H9 (cell line): ENCODE data around the gene SPNS3. TPM values are rescaled to one million over a fixed set of nuclear protein-coding genes. Genes with fewer than 3 reads are reported as not detected.
A peak's percentile ranks its signal among the peaks of the same experiment; 100 is the strongest.

ENCODE experiments used
- DNase-seq: peaks from one replicate; pipeline ENCODE4 v3.0.0-alpha.2; 2017
- H2AFZ ChIP-seq: one replicate; pipeline ENCODE4 v1.6.1; 2013; ENCODE audit warnings: mild to moderate bottlenecking, low read length, control low read depth, moderate library complexity
- H2AK5ac ChIP-seq: 2 replicates; pipeline ENCODE4 v1.6.1; 2013; ENCODE audit warnings: low read length, control low read depth, mixed read lengths; ENCODE audit not compliant: insufficient read length
- H2BK120ac ChIP-seq: one replicate; pipeline ENCODE4 v1.6.1; 2013; ENCODE audit warnings: low read depth, mild to moderate bottlenecking, low read length, control low read depth, inconsistent platforms; ENCODE audit not compliant: poor library complexity, severe bottlenecking
- H2BK12ac ChIP-seq: 2 replicates; pipeline ENCODE4 v1.6.1; 2013; ENCODE audit warnings: low read length, control low read depth, mixed read lengths, low read depth; ENCODE audit not compliant: insufficient read length
- H2BK15ac ChIP-seq: 2 replicates; pipeline ENCODE4 v1.6.1; 2013; ENCODE audit warnings: low read depth, low read length, control low read depth
- H2BK20ac ChIP-seq: one replicate; pipeline ENCODE4 v1.6.1; 2013; ENCODE audit warnings: low read depth, mild to moderate bottlenecking, low read length, control low read depth, inconsistent platforms; ENCODE audit not compliant: poor library complexity, severe bottlenecking
- H2BK5ac ChIP-seq: 2 replicates; pipeline ENCODE4 v1.6.1; 2013; ENCODE audit warnings: low read length, control low read depth, mixed read lengths; ENCODE audit not compliant: insufficient read length
- H3K14ac ChIP-seq: 2 replicates; pipeline ENCODE4 v1.6.1; 2013; ENCODE audit warnings: low read length, control low read depth; ENCODE audit not compliant: insufficient read depth
- H3K18ac ChIP-seq: 2 replicates; pipeline ENCODE4 v1.6.1; 2013; ENCODE audit warnings: low read depth, mild to moderate bottlenecking, mixed read lengths, low read length, control low read depth; ENCODE audit not compliant: insufficient read length
- H3K23ac ChIP-seq: 2 replicates; pipeline ENCODE4 v1.6.1; 2013; ENCODE audit warnings: low read length, control low read depth, mixed read lengths, low read depth; ENCODE audit not compliant: insufficient read length
- H3K23me2 ChIP-seq: 2 replicates; pipeline ENCODE4 v1.6.1; 2013; ENCODE audit warnings: low read depth, mild to moderate bottlenecking, mixed read lengths, low read length, control low read depth; ENCODE audit not compliant: insufficient read length, poor library complexity, severe bottlenecking
- H3K27ac ChIP-seq: 2 replicates; pipeline ENCODE4 v1.5.1; 2013; ENCODE audit warnings: low read length, control low read depth, mixed read lengths, low read depth; ENCODE audit not compliant: insufficient read length
- H3K27me3 ChIP-seq: 2 replicates; pipeline ENCODE4 v1.6.1; 2013; ENCODE audit warnings: low read length, control low read depth, inconsistent platforms; ENCODE audit not compliant: insufficient read depth
- H3K4ac ChIP-seq: 2 replicates; pipeline ENCODE4 v1.6.1; 2013; ENCODE audit warnings: low read depth, mild to moderate bottlenecking, control low read depth, inconsistent platforms, low read length, moderate library complexity
- H3K4me1 ChIP-seq: 2 replicates; pipeline ENCODE4 v1.6.1; 2013; ENCODE audit warnings: low read length, control low read depth, inconsistent platforms; ENCODE audit not compliant: insufficient read depth
- H3K4me2 ChIP-seq: 2 replicates; pipeline ENCODE4 v1.6.1; 2013; ENCODE audit warnings: low read length, control low read depth, mixed read lengths; ENCODE audit not compliant: insufficient read length, insufficient read depth
- H3K56ac ChIP-seq: 2 replicates; pipeline ENCODE4 v1.6.1; 2013; ENCODE audit warnings: low read depth, mild to moderate bottlenecking, mixed read lengths, low read length, control low read depth; ENCODE audit not compliant: insufficient read length
- H3K79me1 ChIP-seq: 2 replicates; pipeline ENCODE4 v1.6.1; 2013; ENCODE audit warnings: low read depth, mild to moderate bottlenecking, moderate library complexity, low read length, control low read depth, inconsistent platforms; ENCODE audit not compliant: insufficient read depth, poor library complexity, severe bottlenecking
- H3K79me2 ChIP-seq: 2 replicates; pipeline ENCODE4 v1.6.1; 2013; ENCODE audit warnings: low read length, control low read depth, inconsistent platforms; ENCODE audit not compliant: insufficient read depth
- H3K9ac ChIP-seq: 2 replicates; pipeline ENCODE4 v1.6.1; 2013; ENCODE audit warnings: low read length, control low read depth, mixed read lengths; ENCODE audit not compliant: insufficient read length; ENCODE audit errors: extremely low read depth
- H3K9me3 ChIP-seq: one replicate; pipeline ENCODE4 v1.6.1; 2013; ENCODE audit warnings: low read depth, low read length, inconsistent platforms; ENCODE audit not compliant: control insufficient read depth
- H3T11ph ChIP-seq: one replicate; pipeline ENCODE4 v1.6.1; 2013; ENCODE audit warnings: mild to moderate bottlenecking, low read length, control low read depth, inconsistent platforms
- H4K20me1 ChIP-seq: one replicate; pipeline ENCODE4 v1.6.1; 2013; ENCODE audit not compliant: control insufficient read depth, insufficient read length, insufficient read depth
- H4K5ac ChIP-seq: 2 replicates; pipeline ENCODE4 v1.6.1; 2013; ENCODE audit warnings: low read depth, mild to moderate bottlenecking, mixed read lengths, low read length, control low read depth; ENCODE audit not compliant: insufficient read length
- H4K8ac ChIP-seq: replicated peaks from 2 replicates; pipeline ENCODE4 v1.6.1; 2013; ENCODE audit warnings: low read length, control low read depth, mixed read lengths, low read depth; ENCODE audit not compliant: insufficient read length
- H4K91ac ChIP-seq: 2 replicates; pipeline ENCODE4 v1.6.1; 2013; ENCODE audit warnings: low read depth, mild to moderate bottlenecking, moderate library complexity, mixed read lengths, low read length, control low read depth; ENCODE audit not compliant: insufficient read length
- H3K27ac Mint-ChIP-seq, 3 experiments: 2 replicates in 2 of 3; 3 replicates in 1 of 3; pipeline ENCODE4 v1.8.0; 2020 to 2021; ENCODE audit warnings: mixed read lengths in 3 of 3, mild to moderate bottlenecking in 1 of 3, moderate library complexity in 1 of 3
- H3K27me3 Mint-ChIP-seq: 2 replicates; pipeline ENCODE4 v1.8.0; 2021; ENCODE audit warnings: low read depth, mild to moderate bottlenecking, moderate library complexity, mixed read lengths
- H3K36me3 Mint-ChIP-seq, 3 experiments: 2 replicates in 2 of 3; 3 replicates in 1 of 3; pipeline ENCODE4 v1.8.0; 2020 to 2021; ENCODE audit warnings: low read depth in 3 of 3, mixed read lengths in 3 of 3; ENCODE audit not compliant: insufficient read depth in 1 of 3
- H3K4me1 Mint-ChIP-seq, 2 experiments: 2 replicates each; pipeline ENCODE4 v1.8.0; 2020; ENCODE audit warnings: mixed read lengths in 2 of 2
- H3K4me3 Mint-ChIP-seq, 2 experiments: 2 replicates in 1 of 2; 3 replicates in 1 of 2; pipeline ENCODE4 v1.8.0; 2020 to 2021; ENCODE audit warnings: mild to moderate bottlenecking in 2 of 2, mixed read lengths in 2 of 2, moderate library complexity in 1 of 2
- H3K9me3 Mint-ChIP-seq, 2 experiments: 2 replicates in 1 of 2; 3 replicates in 1 of 2; pipeline ENCODE4 v1.8.0; 2020; ENCODE audit warnings: mild to moderate bottlenecking in 2 of 2, mixed read lengths in 2 of 2, moderate library complexity in 1 of 2
- WGBS: extraction: QIAGEN DNeasy Blood & Tissue Kit; methylation state at CpG from one replicate; pipeline ENCODE4 v1.1.7; 2013; ENCODE audit warnings: missing lambda C conversion rate, low lambda C conversion rate, mixed read lengths; ENCODE audit not compliant: insufficient read length; ENCODE audit errors: extremely low coverage; 5-methylcytosine and 5-hydroxymethylcytosine counted together
- total RNA-seq: library from RNA; stranded (reverse); gene quantifications from 2 replicates; pipeline ENCODE4 v1.2.1, GENCODE V29; 2021
- TF ChIP-seq, protein P1 (sequence below): fragments of 200-600 bp; sonication (generic); conservative IDR thresholded peaks from 3 replicates; pipeline ENCODE4 v1.8.0; 2021; ENCODE audit warnings: antibody characterized with exemption, mild to moderate bottlenecking

Gene SPNS3
- total RNA-seq, 1 experiment from 2014 or later = not detected

DNA sequence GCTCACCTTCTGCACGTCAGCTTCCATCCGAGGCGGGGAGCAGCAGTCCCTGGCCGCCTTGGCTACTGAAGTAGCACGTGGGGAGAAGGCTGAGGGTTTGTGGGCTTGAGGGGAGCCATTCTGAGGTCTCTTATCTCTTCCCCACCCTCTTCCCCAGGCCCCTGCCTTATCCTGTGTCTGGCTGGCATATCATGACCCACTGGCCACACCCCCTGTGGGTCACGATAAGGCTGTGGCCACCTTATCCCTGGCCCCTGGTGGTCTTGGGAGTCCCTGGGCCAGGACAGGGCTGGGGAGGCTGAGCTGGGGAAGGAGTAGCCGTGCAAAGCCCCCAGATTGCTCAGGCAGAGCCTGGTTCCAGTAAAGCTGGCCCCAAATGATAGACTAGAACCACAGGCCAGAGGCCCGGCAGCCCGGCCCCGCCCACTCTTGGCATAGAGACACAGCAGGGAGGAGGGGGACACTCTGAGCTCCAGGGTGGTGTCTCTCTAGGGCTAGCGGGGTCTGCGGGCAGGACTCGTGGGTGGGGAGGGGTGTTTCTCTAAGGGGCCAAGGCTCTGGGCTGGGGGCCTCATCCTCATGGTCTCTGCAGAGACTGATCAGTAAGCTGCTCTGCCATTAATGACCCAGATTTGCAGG is 72.6 kb downstream of the SPNS3 start:
- Mint-ChIP-seq H3K9me3 (no peaks in the 10 kb centered on the region; a peak in 1 of 5 replicates), H3K36me3 (no peaks in the 10 kb centered on the region), H3K4me1 (peaks cover 12 to 20% of the 10 kb centered on the region in 2 experiments), H3K27me3 (peaks cover 43% of the 10 kb centered on the region), H3K4me3 (no peak overlapping the region), H3K27ac (no peak overlapping the region)
- Histone ChIP-seq H3K79me1 (no peaks in the 10 kb centered on the region), H2BK5ac (no peak overlapping the region), H3K9me3 (no peaks in the 10 kb centered on the region), H4K5ac (no peak overlapping the region), H3K79me2 (no peaks in the 10 kb centered on the region), H3K23me2 (no peaks in the 10 kb centered on the region), H2BK20ac (no peak overlapping the region), H3K27ac (no peak overlapping the region), H3K4me2 (no peak overlapping the region), H3K4me1 (no peaks in the 10 kb centered on the region), H3K14ac (0 out of 2 replicates have a peak overlapping the region, but pooled peaks have one; percentile 36), H3T11ph (no peak overlapping the region), H3K9ac (no peak overlapping the region), H3K27me3 (no peaks in the 10 kb centered on the region; the same call in 1 of the 2 replicates), H4K20me1 (no peaks in the 10 kb centered on the region), H3K56ac (no peak overlapping the region), H2AFZ (no peak overlapping the region), H3K18ac (no peak overlapping the region), H4K8ac (no peak overlapping the region), H3K23ac (no peak overlapping the region), H3K4ac (no peak overlapping the region), H2AK5ac (no peak overlapping the region), H4K91ac (no peak overlapping the region), H2BK12ac (no peak overlapping the region), H2BK120ac (no peak overlapping the region), H2BK15ac (no peak overlapping the region)
- TF ChIP-seq, protein P1, sequence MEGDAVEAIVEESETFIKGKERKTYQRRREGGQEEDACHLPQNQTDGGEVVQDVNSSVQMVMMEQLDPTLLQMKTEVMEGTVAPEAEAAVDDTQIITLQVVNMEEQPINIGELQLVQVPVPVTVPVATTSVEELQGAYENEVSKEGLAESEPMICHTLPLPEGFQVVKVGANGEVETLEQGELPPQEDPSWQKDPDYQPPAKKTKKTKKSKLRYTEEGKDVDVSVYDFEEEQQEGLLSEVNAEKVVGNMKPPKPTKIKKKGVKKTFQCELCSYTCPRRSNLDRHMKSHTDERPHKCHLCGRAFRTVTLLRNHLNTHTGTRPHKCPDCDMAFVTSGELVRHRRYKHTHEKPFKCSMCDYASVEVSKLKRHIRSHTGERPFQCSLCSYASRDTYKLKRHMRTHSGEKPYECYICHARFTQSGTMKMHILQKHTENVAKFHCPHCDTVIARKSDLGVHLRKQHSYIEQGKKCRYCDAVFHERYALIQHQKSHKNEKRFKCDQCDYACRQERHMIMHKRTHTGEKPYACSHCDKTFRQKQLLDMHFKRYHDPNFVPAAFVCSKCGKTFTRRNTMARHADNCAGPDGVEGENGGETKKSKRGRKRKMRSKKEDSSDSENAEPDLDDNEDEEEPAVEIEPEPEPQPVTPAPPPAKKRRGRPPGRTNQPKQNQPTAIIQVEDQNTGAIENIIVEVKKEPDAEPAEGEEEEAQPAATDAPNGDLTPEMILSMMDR = no peak
- WGBS = no CpG with 5 or more reads among the region's 13 CpGs
- no peak for DNase-seq
